Measurements from ENCODE around the gene STOML1.

STOML1 gene

GRCh38 chr15:73984208-73984979 is 7.7 kb downstream of the STOML1 start:
- DNase-seq (ENCODE audit: low spot score), result no peak
- in situ Hi-C loops (cut with MboI; ENCODE audit: low sequenced_read_pairs, unreplicated experiment), result no loop called here
- no peak for TF ChIP-seq CTCF (IDR thresholded peaks at IDR 0.05; ENCODE audit: borderline replicate concordance, control extremely low read depth, extremely low read depth, insufficient read depth, missing control alignments)

GRCh38 chr15:73983773-73984172 is 8.3 kb downstream of the STOML1 start:
- no peak for DNase-seq (ENCODE audit: low spot score)
- in situ Hi-C loops (cut with MboI; ENCODE audit: low sequenced_read_pairs, unreplicated experiment), result no loop called here
- TF ChIP-seq CTCF (IDR thresholded peaks at IDR 0.05; ENCODE audit: borderline replicate concordance, control extremely low read depth, extremely low read depth, insufficient read depth, missing control alignments), result no peak

- in situ Hi-C loops (cut with MboI; ENCODE audit: low sequenced_read_pairs, unreplicated experiment), result no loop called here
- DNase-seq (ENCODE audit: low spot score), result no peak
- TF ChIP-seq CTCF (IDR thresholded peaks at IDR 0.05; ENCODE audit: borderline replicate concordance, control extremely low read depth, extremely low read depth, insufficient read depth, missing control alignments), result no peak
Observed at GRCh38 chr15:73983211-73983727, 8.8 kb downstream of the STOML1 start.

- in situ Hi-C loops (cut with MboI; ENCODE audit: low sequenced_read_pairs, unreplicated experiment), result no loop called here
- no peak for TF ChIP-seq CTCF (IDR thresholded peaks at IDR 0.05; ENCODE audit: borderline replicate concordance, control extremely low read depth, extremely low read depth, insufficient read depth, missing control alignments)
- no peak for DNase-seq (ENCODE audit: low spot score)
Observed at GRCh38 chr15:73982222-73982962, 9.7 kb downstream of the STOML1 start.

GRCh38 chr15:73981761-73982221 is 10.3 kb downstream of the STOML1 start:
- in situ Hi-C loops (cut with MboI; ENCODE audit: low sequenced_read_pairs, unreplicated experiment), result no loop called here
- no peak for DNase-seq (ENCODE audit: low spot score)
- no peak for TF ChIP-seq CTCF (IDR thresholded peaks at IDR 0.05; ENCODE audit: borderline replicate concordance, control extremely low read depth, extremely low read depth, insufficient read depth, missing control alignments)

- TF ChIP-seq CTCF (IDR thresholded peaks at IDR 0.05; ENCODE audit: borderline replicate concordance, control extremely low read depth, extremely low read depth, insufficient read depth, missing control alignments), result no peak
- DNase-seq (ENCODE audit: low spot score), result no peak
- in situ Hi-C loops (cut with MboI; ENCODE audit: low sequenced_read_pairs, unreplicated experiment), result no loop called here
Observed at GRCh38 chr15:73979636-73980035, 12.5 kb downstream of the STOML1 start.

Data from GM13976 (cell line).